ENCODE data around the gene KRT81. TPM values are rescaled to one million over a fixed set of nuclear protein-coding genes. Genes with fewer than 3 reads are reported as not detected.

KRT81 gene
- total RNA-seq, 5 donors from 2014 or later (not counting 1 experiment from before 2014, with no cell fraction given) = 0.30 to 1.0 (median 0.76) TPM; not detected in 2

- DNase-seq (no peak), ATAC-seq (replicated peaks in 1 of 4) (no peak)
- no peak overlapping the region for H3K27ac ChIP-seq (ENCODE audit: low read length)
- Mint-ChIP-seq H3K27ac (no peak overlapping the region), H3K4me3 (no peak overlapping the region), H3K36me3 (no peaks in the 10 kb centered on the region), H3K27me3 (peaks cover 36 to 48% of the 10 kb centered on the region in 2 donors), H3K9me3 (no peaks in the 10 kb centered on the region), H3K4me1 (peaks cover 0 to 2% (median 0%) of the 10 kb centered on the region in 3 donors)
- H3K4me3 ChIP-seq (ENCODE audit: control insufficient read depth in 1 of 2, extremely low read depth in 1 of 2, low read length in 1 of 2) = no peak overlapping the region
- peaks cover 3 to 62% of the 10 kb centered on the region in 2 experiments for H3K27me3 ChIP-seq (replicated peaks in 1 of 2; ENCODE audit: control insufficient read depth in 2 of 2, extremely low read depth in 1 of 2, insufficient read depth in 2 of 2, low read length in 1 of 2)
- WGBS (ENCODE audit: insufficient coverage) = 83% methylated on average over 11 of the region's 13 CpGs
- H3K9me3 ChIP-seq = no peaks in the 10 kb centered on the region
- H3K4me1 ChIP-seq (ENCODE audit: control insufficient read depth in 1 of 2, extremely low read depth in 1 of 2, insufficient read depth in 2 of 2, low read length in 2 of 2) = no peaks in the 10 kb centered on the region
- POLR2A ChIA-PET = no interaction called here
- H3K36me3 ChIP-seq (ENCODE audit: control insufficient read depth in 2 of 2, extremely low read depth in 1 of 2, insufficient read depth in 1 of 2, low read length in 1 of 2) = no peaks in the 10 kb centered on the region
- CTCF ChIA-PET = no interaction called here
Observed at GRCh38 chr12:52314511-52314910, 23.2 kb upstream of the KRT81 start.

DNA sequence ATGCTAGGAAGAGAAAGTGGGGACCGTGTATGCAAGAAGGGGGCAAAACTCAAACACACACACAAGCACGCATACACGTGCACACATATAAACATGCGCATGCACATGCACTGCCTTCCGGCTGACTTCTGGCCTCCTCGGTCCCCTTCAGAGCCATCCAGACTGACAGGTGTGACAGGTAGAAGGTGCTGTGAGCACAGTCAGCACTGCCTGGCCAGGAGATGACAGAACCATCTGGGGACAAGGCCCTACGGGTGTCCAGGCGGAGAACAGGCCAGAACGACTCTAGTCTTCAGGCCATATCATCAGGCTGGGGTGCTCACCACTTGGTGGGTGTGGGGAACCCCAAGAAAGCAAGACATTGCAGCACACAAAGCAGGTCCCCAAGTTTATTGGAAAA, 22.6 kb upstream of the KRT81 start:
- DNase-seq = no peak
- H3K27ac Mint-ChIP-seq = no peak overlapping the region
- Histone ChIP-seq H3K27me3 (replicated peaks in 1 of 2; ENCODE audit: control insufficient read depth in 2 of 2, extremely low read depth in 1 of 2, insufficient read depth in 2 of 2, low read length in 1 of 2) (peaks cover 3 to 64% of the 10 kb centered on the region in 2 experiments), H3K36me3 (ENCODE audit: control insufficient read depth in 2 of 2, extremely low read depth in 1 of 2, insufficient read depth in 1 of 2, low read length in 1 of 2) (no peaks in the 10 kb centered on the region), H3K4me1 (ENCODE audit: control insufficient read depth in 1 of 2, extremely low read depth in 1 of 2, insufficient read depth in 2 of 2, low read length in 2 of 2) (no peaks in the 10 kb centered on the region), H3K9me3 (no peaks in the 10 kb centered on the region), H3K4me3 (ENCODE audit: control insufficient read depth in 1 of 2, extremely low read depth in 1 of 2, low read length in 1 of 2) (no peak overlapping the region), H3K27ac (ENCODE audit: low read length) (no peak overlapping the region)
- no peaks in the 10 kb centered on the region for H3K36me3 Mint-ChIP-seq
- no peak overlapping the region for H3K4me3 Mint-ChIP-seq
- ChIA-PET CTCF (no interaction called here), POLR2A (no interaction called here)
- ATAC-seq (replicated peaks in 1 of 4) = no peak
- H3K27me3 Mint-ChIP-seq = peaks cover 36 to 50% of the 10 kb centered on the region in 2 donors
- no peaks in the 10 kb centered on the region for H3K9me3 Mint-ChIP-seq
- WGBS (ENCODE audit: insufficient coverage) = 72% methylated on average over 5 of the region's 9 CpGs
- H3K4me1 Mint-ChIP-seq = peaks cover 1 to 3% (median 2%) of the 10 kb centered on the region in 3 donors

DNA sequence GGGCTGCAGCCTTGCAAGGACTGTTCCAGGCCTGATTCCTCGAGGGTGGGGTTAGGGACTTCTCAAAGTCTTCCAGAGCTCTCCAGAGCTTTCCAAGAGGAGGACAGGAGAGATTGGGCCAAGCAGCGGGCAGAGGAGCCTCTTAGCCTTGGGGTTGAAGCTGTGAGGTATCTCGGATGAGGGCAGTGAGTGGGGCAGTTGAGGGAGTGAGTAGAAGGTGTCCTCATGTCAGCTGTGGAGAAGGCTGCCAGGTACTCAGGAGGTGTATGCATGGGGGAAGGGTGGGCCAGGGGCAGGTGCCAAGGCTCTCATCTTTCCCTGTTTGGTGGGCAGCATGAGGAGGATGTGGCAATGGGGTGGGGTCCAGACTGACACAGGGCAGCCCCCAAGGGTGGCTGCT, 22.1 kb upstream of the KRT81 start:
- H3K27ac Mint-ChIP-seq = no peak overlapping the region

GRCh38 chr12:52312086-52312485, 20.8 kb upstream of the KRT81 start:
- WGBS (ENCODE audit: insufficient coverage) = 53% methylated on average over 3 of the region's 4 CpGs
- H3K36me3 ChIP-seq (ENCODE audit: control insufficient read depth in 2 of 2, extremely low read depth in 1 of 2, insufficient read depth in 1 of 2, low read length in 1 of 2) = no peaks in the 10 kb centered on the region
- Mint-ChIP-seq H3K27ac (no peak overlapping the region), H3K4me1 (peaks cover 5 to 10% (median 9%) of the 10 kb centered on the region in 3 donors), H3K4me3 (no peak overlapping the region), H3K9me3 (no peaks in the 10 kb centered on the region), H3K36me3 (no peaks in the 10 kb centered on the region), H3K27me3 (peaks cover 48 to 58% of the 10 kb centered on the region in 2 donors)
- DNase-seq (no peak), ATAC-seq (replicated peaks in 1 of 4) (no peak)
- no peak overlapping the region for H3K4me3 ChIP-seq (ENCODE audit: control insufficient read depth in 1 of 2, extremely low read depth in 1 of 2, low read length in 1 of 2)
- peaks cover 9 to 67% of the 10 kb centered on the region in 2 experiments for H3K27me3 ChIP-seq (replicated peaks in 1 of 2; ENCODE audit: control insufficient read depth in 2 of 2, extremely low read depth in 1 of 2, insufficient read depth in 2 of 2, low read length in 1 of 2)
- no peaks in the 10 kb centered on the region for H3K9me3 ChIP-seq
- ChIA-PET CTCF (interaction anchor here in 1 of 2 donors (0.9 kb wide), 1 partner anchor 33 kb away, joined by 3 read pairs; no protein-coding TSS in a partner anchor), POLR2A (no interaction called here)
- H3K4me1 ChIP-seq (ENCODE audit: control insufficient read depth in 1 of 2, extremely low read depth in 1 of 2, insufficient read depth in 2 of 2, low read length in 2 of 2) = peaks cover 0 to 11% of the 10 kb centered on the region in 2 experiments
- H3K27ac ChIP-seq (ENCODE audit: low read length) = no peak overlapping the region

More for the DNA sequence above, 22.1 kb upstream of the KRT81 start:
- Mint-ChIP-seq H3K4me3 (no peak overlapping the region), H3K36me3 (no peaks in the 10 kb centered on the region), H3K27me3 (peaks cover 41 to 49% of the 10 kb centered on the region in 2 donors), H3K9me3 (no peaks in the 10 kb centered on the region), H3K4me1 (peaks cover 5 to 7% (median 6%) of the 10 kb centered on the region in 3 donors)
- no peak overlapping the region for H3K27ac ChIP-seq (ENCODE audit: low read length)
- POLR2A ChIA-PET = no interaction called here
- DNase-seq (no peak), ATAC-seq (replicated peaks in 1 of 4) (no peak)
- H3K4me3 ChIP-seq (ENCODE audit: control insufficient read depth in 1 of 2, extremely low read depth in 1 of 2, low read length in 1 of 2) = no peak overlapping the region
- H3K27me3 ChIP-seq (replicated peaks in 1 of 2; ENCODE audit: control insufficient read depth in 2 of 2, extremely low read depth in 1 of 2, insufficient read depth in 2 of 2, low read length in 1 of 2) = peaks cover 3 to 64% of the 10 kb centered on the region in 2 experiments
- peaks cover 0 to 4% of the 10 kb centered on the region in 2 experiments for H3K4me1 ChIP-seq (ENCODE audit: control insufficient read depth in 1 of 2, extremely low read depth in 1 of 2, insufficient read depth in 2 of 2, low read length in 2 of 2)
- WGBS (ENCODE audit: insufficient coverage) = 41% methylated on average over 3 of the region's 3 CpGs
- CTCF ChIA-PET = no interaction called here
- H3K9me3 ChIP-seq = no peaks in the 10 kb centered on the region
- no peaks in the 10 kb centered on the region for H3K36me3 ChIP-seq (ENCODE audit: control insufficient read depth in 2 of 2, extremely low read depth in 1 of 2, insufficient read depth in 1 of 2, low read length in 1 of 2)

DNA sequence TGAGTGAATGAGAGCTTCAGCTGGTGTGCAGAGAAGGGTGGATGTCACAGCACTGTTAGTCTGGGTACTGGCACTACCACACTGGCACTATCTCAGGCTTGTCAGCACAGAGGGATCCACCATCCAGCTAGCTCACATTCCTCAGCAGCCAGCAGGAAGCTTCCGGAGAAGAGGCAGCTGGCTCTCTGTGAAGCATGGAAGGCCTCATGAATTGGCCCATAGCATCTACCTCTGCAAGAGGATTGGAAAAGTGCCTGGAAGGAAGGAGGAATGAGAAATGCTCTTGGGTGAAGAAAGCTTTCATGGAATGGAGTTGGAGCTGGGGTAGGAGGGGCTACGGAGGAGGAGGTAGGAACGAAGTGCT, 19.9 kb upstream of the KRT81 start:
- peaks cover 0 to 11% of the 10 kb centered on the region in 2 experiments for H3K4me1 ChIP-seq (ENCODE audit: control insufficient read depth in 1 of 2, extremely low read depth in 1 of 2, insufficient read depth in 2 of 2, low read length in 2 of 2)
- ATAC-seq (replicated peaks in 1 of 4) (no peak), DNase-seq (no peak)
- peaks cover 6 to 13% (median 10%) of the 10 kb centered on the region in 3 donors for H3K4me1 Mint-ChIP-seq
- H3K27ac ChIP-seq (ENCODE audit: low read length) = no peak overlapping the region
- H3K9me3 ChIP-seq = no peaks in the 10 kb centered on the region
- WGBS (ENCODE audit: insufficient coverage) = 100% methylated on average over 2 of the region's 3 CpGs
- no peaks in the 10 kb centered on the region for H3K36me3 Mint-ChIP-seq
- H3K27me3 Mint-ChIP-seq = peaks cover 54 to 64% of the 10 kb centered on the region in 2 donors
- ChIA-PET CTCF (interaction anchor here in 1 of 2 donors (1.1 kb wide), 1 partner anchor 19 kb away, joined by 3 read pairs; no protein-coding TSS in a partner anchor), POLR2A (no interaction called here)
- H3K9me3 Mint-ChIP-seq = no peaks in the 10 kb centered on the region
- H3K27ac Mint-ChIP-seq = no peak overlapping the region
- H3K4me3 ChIP-seq (ENCODE audit: control insufficient read depth in 1 of 2, extremely low read depth in 1 of 2, low read length in 1 of 2) = no peak overlapping the region
- no peak overlapping the region for H3K4me3 Mint-ChIP-seq
- no peaks in the 10 kb centered on the region for H3K36me3 ChIP-seq (ENCODE audit: control insufficient read depth in 2 of 2, extremely low read depth in 1 of 2, insufficient read depth in 1 of 2, low read length in 1 of 2)
- H3K27me3 ChIP-seq (replicated peaks in 1 of 2; ENCODE audit: control insufficient read depth in 2 of 2, extremely low read depth in 1 of 2, insufficient read depth in 2 of 2, low read length in 1 of 2) = peaks cover 9 to 69% of the 10 kb centered on the region in 2 experiments

DNA sequence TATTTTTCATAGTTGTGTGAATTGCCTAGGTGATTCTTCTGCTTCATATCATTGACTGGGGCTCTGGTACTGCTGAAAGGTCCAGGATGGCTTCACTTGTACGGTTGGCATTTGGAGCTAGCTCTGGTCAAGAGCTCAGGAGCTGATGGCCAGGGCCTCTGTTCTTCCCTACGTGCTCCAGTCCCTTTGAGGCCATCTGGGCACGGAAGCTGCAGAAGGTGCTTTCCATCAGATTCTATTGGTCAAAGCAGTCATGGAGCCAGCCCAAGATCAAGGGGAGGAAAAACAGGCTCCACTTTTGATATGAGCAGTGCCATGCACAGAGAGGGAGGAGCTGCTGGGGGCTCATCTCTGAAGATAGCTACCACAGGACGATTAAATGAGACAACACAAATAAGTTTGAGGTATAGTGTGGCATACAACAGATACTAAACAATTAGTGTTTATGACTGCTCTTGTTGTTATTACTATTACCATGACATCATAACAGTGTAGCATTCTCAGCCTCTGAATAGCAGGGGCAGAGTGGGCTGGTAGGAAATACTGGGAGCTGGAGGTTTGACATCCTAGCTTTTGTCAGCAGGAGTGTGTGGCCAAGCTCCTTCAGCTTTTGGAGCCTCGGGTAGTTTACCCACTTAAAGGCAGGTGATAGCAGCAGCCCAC, 19.4 kb upstream of the KRT81 start:
- CTCF ChIA-PET = interaction anchor here in 1 of 2 donors (1.1 kb wide), 1 partner anchor 20 kb away, joined by 3 read pairs; no protein-coding TSS in a partner anchor
- 75% methylated on average over 3 of the region's 5 CpGs for WGBS (ENCODE audit: insufficient coverage)
- H3K36me3 Mint-ChIP-seq = no peaks in the 10 kb centered on the region
- DNase-seq = no peak
- Histone ChIP-seq H3K36me3 (ENCODE audit: control insufficient read depth in 2 of 2, extremely low read depth in 1 of 2, insufficient read depth in 1 of 2, low read length in 1 of 2) (no peaks in the 10 kb centered on the region), H3K27ac (ENCODE audit: low read length) (no peak overlapping the region), H3K4me1 (ENCODE audit: control insufficient read depth in 1 of 2, extremely low read depth in 1 of 2, insufficient read depth in 2 of 2, low read length in 2 of 2) (peaks cover 0 to 12% of the 10 kb centered on the region in 2 experiments), H3K4me3 (ENCODE audit: control insufficient read depth in 1 of 2, extremely low read depth in 1 of 2, low read length in 1 of 2) (no peak overlapping the region), H3K27me3 (replicated peaks in 1 of 2; ENCODE audit: control insufficient read depth in 2 of 2, extremely low read depth in 1 of 2, insufficient read depth in 2 of 2, low read length in 1 of 2) (peaks cover 9 to 72% of the 10 kb centered on the region in 2 experiments), H3K9me3 (no peaks in the 10 kb centered on the region)
- ATAC-seq (replicated peaks in 1 of 4) = no peak
- POLR2A ChIA-PET = no interaction called here
- H3K4me1 Mint-ChIP-seq = peaks cover 7 to 18% (median 10%) of the 10 kb centered on the region in 3 donors
- H3K4me3 Mint-ChIP-seq = no peak overlapping the region
- H3K27ac Mint-ChIP-seq = no peak overlapping the region
- peaks cover 54 to 64% of the 10 kb centered on the region in 2 donors for H3K27me3 Mint-ChIP-seq
- H3K9me3 Mint-ChIP-seq = no peaks in the 10 kb centered on the region
